Body of pancreas (tissue), 4 donors: ENCODE measurements around the gene CNTNAP5. TPM values are rescaled to one million over a fixed set of nuclear protein-coding genes. Genes with fewer than 3 reads are reported as not detected.

ENCODE experiments used
- ATAC-seq: fragments of 150-250 bp; one replicate; pipeline ENCODE4 v1.9.1; 2016
- DNase-seq, 4 donors: peaks; one replicate each; pipeline ENCODE4 v3.0.0-alpha.2; 2019
- H3K27ac ChIP-seq, 4 donors: fragments of 200-600 bp; sonication (generic); 1 replicate in 3 of 4; 2 replicates in 1 of 4; pipeline versions ENCODE4 v1.5.1 to v1.6.1; 2016 to 2019; ENCODE audit warnings: mild to moderate bottlenecking in 1 of 4, mixed read lengths in 1 of 4, moderate library complexity in 1 of 4
- H3K27me3 ChIP-seq, 2 donors: fragments of 200-600 bp; sonication (generic); one replicate each; pipeline ENCODE4 v1.6.0; 2016; ENCODE audit warnings: mild to moderate bottlenecking in 1 of 2
- H3K36me3 ChIP-seq, 2 donors: fragments of 200-600 bp; sonication (generic); replicated peaks in 1 of 2; 2 replicates each; pipeline ENCODE4 v1.5.1; 2016; ENCODE audit warnings: low read depth in 2 of 2; ENCODE audit not compliant: insufficient read depth in 1 of 2
- H3K4me1 ChIP-seq: fragments of 200-600 bp; sonication (generic); one replicate; pipeline ENCODE4 v1.6.0; 2016
- H3K4me3 ChIP-seq, 2 donors: fragments of 200-600 bp; sonication (generic); 1 replicate in 1 of 2; 2 replicates in 1 of 2; pipeline ENCODE4 v1.5.1; 2016 to 2019
- H3K9me3 ChIP-seq, 3 donors: fragments of 200-600 bp; sonication (generic); 1 replicate in 2 of 3; 2 replicates in 1 of 3; pipeline ENCODE4 v1.5.1; 2016
- CTCF ChIP-seq, 7 experiments: fragments of 450-650 bp in 4 of 7; fragments of 200-600 bp in 3 of 7; sonication (generic) in 3 of 7; IDR thresholded peaks; one replicate each; pipeline ENCODE4 v1.5.1; 2016 to 2019; ENCODE audit warnings: antibody characterized with exemption in 7 of 7
- POLR2A ChIP-seq, 3 donors: fragments of 450-650 bp; IDR thresholded peaks; one replicate each; pipeline ENCODE4 v1.6.1; 2016; ENCODE audit warnings: antibody characterized with exemption in 3 of 3, mild to moderate bottlenecking in 2 of 3
- whole genome bisulfite sequencing, 2 donors: methylation state at CpG; one replicate each; pipeline ENCODE4 v1.1.5; 2017; 5-methylcytosine and 5-hydroxymethylcytosine counted together
- intact Hi-C: fragments of 100-400 bp; cut with DNase I; formaldehyde crosslinking; loops from one replicate; pipeline ENCODE4 v1.15.1; 2023
- total RNA-seq, 2 donors: library from RNA; depleted of rRNA; stranded (reverse); fragments of >200 nt; gene quantifications; one replicate each; pipeline ENCODE4 v1.1.0, GENCODE V29; 2016

Gene CNTNAP5
- total RNA-seq, 2 donors from 2014 or later = 0.26 to 0.33 TPM

- H3K36me3 ChIP-seq = no peaks in the 10 kb centered on the region
- H3K27me3 ChIP-seq = no peaks in the 10 kb centered on the region
- H3K27ac ChIP-seq = no peak overlapping the region
- no peaks in the 10 kb centered on the region for H3K4me1 ChIP-seq
- no peak overlapping the region for H3K4me3 ChIP-seq
- H3K9me3 ChIP-seq = no peaks in the 10 kb centered on the region
- intact Hi-C loops = no loop called here
- ATAC-seq (no peak), DNase-seq (no peak)
- TF ChIP-seq POLR2A (IDR thresholded peaks at IDR 0.05) (no peak), CTCF (IDR thresholded peaks at IDR 0.05) (no peak)
- WGBS, 2 donors = 75 to 90% methylated on average over 1 of the region's 1 CpG
Measured at GRCh38 chr2:124920448-124920847, 895.4 kb downstream of the CNTNAP5 start.

GRCh38 chr2:124921191-124921590, 896.1 kb downstream of the CNTNAP5 start:
- Histone ChIP-seq H3K36me3 (no peaks in the 10 kb centered on the region), H3K9me3 (no peaks in the 10 kb centered on the region), H3K4me1 (no peaks in the 10 kb centered on the region), H3K4me3 (no peak overlapping the region), H3K27ac (no peak overlapping the region), H3K27me3 (no peaks in the 10 kb centered on the region)
- ATAC-seq (no peak), DNase-seq (no peak)
- TF ChIP-seq CTCF (IDR thresholded peaks at IDR 0.05) = no peak
- no peak for TF ChIP-seq POLR2A (IDR thresholded peaks at IDR 0.05)
- intact Hi-C loops = no loop called here
- 44 to 58% methylated on average over 5 of the region's 5 CpGs for WGBS, 2 donors

- ATAC-seq = no peak
Measured at GRCh38 chr2:124923097-124923496, 898.0 kb downstream of the CNTNAP5 start.

GRCh38 chr2:124933883-124934282, 908.8 kb downstream of the CNTNAP5 start:
- no peaks in the 10 kb centered on the region for H3K27me3 ChIP-seq
- 70 to 78% methylated on average over 1 of the region's 1 CpG for WGBS, 2 donors
- TF ChIP-seq POLR2A (IDR thresholded peaks at IDR 0.05) (no peak), CTCF (IDR thresholded peaks at IDR 0.05) (no peak)
- DNase-seq (no peak), ATAC-seq (no peak)
- no peaks in the 10 kb centered on the region for H3K36me3 ChIP-seq
- no peaks in the 10 kb centered on the region for H3K4me1 ChIP-seq
- H3K27ac ChIP-seq = no peak overlapping the region
- H3K4me3 ChIP-seq = no peak overlapping the region
- intact Hi-C loops = no loop called here
- H3K9me3 ChIP-seq = no peaks in the 10 kb centered on the region

More at GRCh38 chr2:124923097-124923496, 898.0 kb downstream of the CNTNAP5 start:
- intact Hi-C loops = no loop called here
- Histone ChIP-seq H3K36me3 (no peaks in the 10 kb centered on the region), H3K4me1 (no peaks in the 10 kb centered on the region), H3K4me3 (no peak overlapping the region), H3K27me3 (no peaks in the 10 kb centered on the region), H3K9me3 (no peaks in the 10 kb centered on the region), H3K27ac (no peak overlapping the region)
- no peak for DNase-seq
- WGBS, 2 donors = 83 to 86% methylated on average over 3 of the region's 3 CpGs
- no peak for TF ChIP-seq POLR2A (IDR thresholded peaks at IDR 0.05)
- TF ChIP-seq CTCF (IDR thresholded peaks at IDR 0.05) = no peak

DNA sequence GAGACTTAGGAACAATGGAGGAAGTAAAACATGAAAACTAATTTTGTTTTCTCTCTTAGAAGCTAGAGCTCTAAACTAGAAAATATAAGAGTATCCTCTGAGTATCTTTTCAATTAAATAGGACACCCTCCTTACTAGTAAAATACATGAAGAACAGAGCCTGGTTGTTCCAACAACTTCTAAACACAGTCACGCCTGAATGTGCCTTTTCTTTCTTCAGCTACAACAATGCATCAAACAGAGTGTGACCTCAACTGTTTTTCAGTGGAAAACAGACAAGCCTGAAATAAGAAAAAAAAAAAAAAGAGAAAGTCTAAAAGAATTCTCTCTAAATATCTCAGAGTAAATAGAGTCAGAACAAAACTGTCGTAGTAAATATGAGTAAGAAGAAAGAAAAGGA, 928.8 kb downstream of the CNTNAP5 start:
- ATAC-seq (no peak), DNase-seq (no peak)
- Histone ChIP-seq H3K36me3 (no peaks in the 10 kb centered on the region), H3K27ac (no peak overlapping the region), H3K4me3 (no peak overlapping the region), H3K4me1 (no peaks in the 10 kb centered on the region), H3K27me3 (no peaks in the 10 kb centered on the region), H3K9me3 (no peaks in the 10 kb centered on the region)
- 78 to 95% methylated on average over 2 of the region's 2 CpGs for WGBS, 2 donors
- intact Hi-C loops = no loop called here
- TF ChIP-seq POLR2A (IDR thresholded peaks at IDR 0.05) (no peak), CTCF (IDR thresholded peaks at IDR 0.05) (no peak)
